ENCODE measurements around the gene TBL2. TPM values are rescaled to one million over a fixed set of nuclear protein-coding genes. Genes with fewer than 3 reads are reported as not detected.
"Not testable (repeated sequence)": the region's sequence is repeated elsewhere in the genome, so short reads cannot be mapped to it uniquely, and the experiment has no call there.

TBL2 gene
- total and polyA plus RNA-seq, 10 donors = 8.1 to 31.2 (median 24.9) TPM

GRCh38 chr7:73530800-73531199, 47.6 kb downstream of the TBL2 start:
- DNase-seq = no peak
- TF ChIP-seq, protein P1, sequence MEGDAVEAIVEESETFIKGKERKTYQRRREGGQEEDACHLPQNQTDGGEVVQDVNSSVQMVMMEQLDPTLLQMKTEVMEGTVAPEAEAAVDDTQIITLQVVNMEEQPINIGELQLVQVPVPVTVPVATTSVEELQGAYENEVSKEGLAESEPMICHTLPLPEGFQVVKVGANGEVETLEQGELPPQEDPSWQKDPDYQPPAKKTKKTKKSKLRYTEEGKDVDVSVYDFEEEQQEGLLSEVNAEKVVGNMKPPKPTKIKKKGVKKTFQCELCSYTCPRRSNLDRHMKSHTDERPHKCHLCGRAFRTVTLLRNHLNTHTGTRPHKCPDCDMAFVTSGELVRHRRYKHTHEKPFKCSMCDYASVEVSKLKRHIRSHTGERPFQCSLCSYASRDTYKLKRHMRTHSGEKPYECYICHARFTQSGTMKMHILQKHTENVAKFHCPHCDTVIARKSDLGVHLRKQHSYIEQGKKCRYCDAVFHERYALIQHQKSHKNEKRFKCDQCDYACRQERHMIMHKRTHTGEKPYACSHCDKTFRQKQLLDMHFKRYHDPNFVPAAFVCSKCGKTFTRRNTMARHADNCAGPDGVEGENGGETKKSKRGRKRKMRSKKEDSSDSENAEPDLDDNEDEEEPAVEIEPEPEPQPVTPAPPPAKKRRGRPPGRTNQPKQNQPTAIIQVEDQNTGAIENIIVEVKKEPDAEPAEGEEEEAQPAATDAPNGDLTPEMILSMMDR (IDR thresholded peaks at IDR 0.05 in 8 of 11, conservative IDR thresholded peaks at IDR 0.05 in 3 of 11) = no peak
- no peak for TF ChIP-seq POLR2AphosphoS5 (IDR thresholded peaks at IDR 0.05)
- TF ChIP-seq POLR2A (IDR thresholded peaks at IDR 0.05) = no peak
- Histone ChIP-seq H3K9me3 (no peaks in the 10 kb centered on the region), H3K27me3 (replicated peaks in 1 of 7) (no peaks in the 10 kb centered on the region), H3K4me1 (peaks cover 10 to 22% (median 19%) of the 10 kb centered on the region in 6 donors), H3K4me3 (no peak overlapping the region), H3K36me3 (peaks cover 0 to 40% (median 7%) of the 10 kb centered on the region in 6 donors), H3K27ac (no peak overlapping the region)
- WGBS, 5 donors = 94 to 100% (median 99%) methylated on average over 3 of the region's 3 CpGs
- intact Hi-C loops (cut with DNase I; ENCODE audit: low total_unique reads) = no loop called here

DNA sequence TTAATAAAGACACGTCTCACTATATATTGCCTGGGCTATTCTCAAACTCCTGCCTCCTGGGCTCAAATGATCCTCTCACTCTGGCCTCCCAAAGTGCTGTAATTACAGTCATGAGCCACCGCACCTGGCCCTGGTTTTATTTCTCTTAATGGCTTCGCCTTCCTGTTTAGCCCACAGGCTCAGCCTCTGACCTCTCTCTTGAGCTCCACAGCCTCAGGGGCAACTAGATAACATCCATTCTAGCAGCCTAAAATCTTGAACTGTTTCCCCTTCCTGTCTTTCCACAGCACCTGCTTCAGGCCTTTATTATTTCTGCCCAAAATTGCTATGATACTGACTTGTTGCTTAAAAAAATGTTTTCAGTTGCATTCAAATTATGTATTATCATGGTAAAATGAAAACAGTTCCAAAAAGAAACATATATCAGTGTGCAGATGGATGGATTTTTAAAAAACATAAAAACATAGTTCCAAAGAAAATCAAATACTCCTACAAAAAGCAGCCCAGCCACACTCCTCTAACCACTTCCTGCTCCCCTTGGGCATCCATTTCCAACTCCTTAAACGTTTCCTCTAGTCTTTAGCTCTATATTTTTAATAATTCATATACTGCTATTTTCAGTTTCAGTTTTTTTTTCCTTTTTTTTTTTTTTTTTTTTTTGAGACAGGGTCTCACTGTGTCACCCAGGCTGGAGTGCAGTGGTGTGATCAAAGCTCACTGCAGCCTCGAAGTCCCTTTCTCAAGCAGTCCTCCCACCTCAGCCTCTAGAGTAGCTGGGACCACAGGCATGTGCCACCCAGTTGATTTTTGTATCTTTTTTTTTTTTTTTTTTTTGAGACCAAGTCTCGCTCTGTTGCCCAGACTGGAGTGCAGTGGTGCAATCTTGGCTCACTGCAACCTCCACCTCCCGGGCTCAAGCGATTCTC, 51.2 kb downstream of the TBL2 start:
- H3K4me3 ChIP-seq = no peak overlapping the region
- intact Hi-C loops (cut with DNase I; ENCODE audit: low total_unique reads) = no loop called here
- DNase-seq = peak; percentile 28
- no peak for TF ChIP-seq POLR2A (IDR thresholded peaks at IDR 0.05)
- TF ChIP-seq POLR2AphosphoS5 (IDR thresholded peaks at IDR 0.05) = no peak
- TF ChIP-seq, protein P1 (IDR thresholded peaks at IDR 0.05 in 8 of 11, conservative IDR thresholded peaks at IDR 0.05 in 3 of 11) = no peak
- H3K27ac ChIP-seq = peak overlapping the region; percentile 0 to 81 (median 64)
- H3K9me3 ChIP-seq = no peaks in the 10 kb centered on the region
- whole genome bisulfite sequencing, 5 donors = 50 to 58% (median 53%) methylated on average over 7 to 8 of the region's 8 CpGs
- H3K36me3 ChIP-seq = peaks cover 0 to 6% (median 0%) of the 10 kb centered on the region in 6 donors
- H3K4me1 ChIP-seq = peaks cover 17 to 53% (median 42%) of the 10 kb centered on the region in 6 donors
- no peaks in the 10 kb centered on the region for H3K27me3 ChIP-seq (replicated peaks in 1 of 7)

DNA sequence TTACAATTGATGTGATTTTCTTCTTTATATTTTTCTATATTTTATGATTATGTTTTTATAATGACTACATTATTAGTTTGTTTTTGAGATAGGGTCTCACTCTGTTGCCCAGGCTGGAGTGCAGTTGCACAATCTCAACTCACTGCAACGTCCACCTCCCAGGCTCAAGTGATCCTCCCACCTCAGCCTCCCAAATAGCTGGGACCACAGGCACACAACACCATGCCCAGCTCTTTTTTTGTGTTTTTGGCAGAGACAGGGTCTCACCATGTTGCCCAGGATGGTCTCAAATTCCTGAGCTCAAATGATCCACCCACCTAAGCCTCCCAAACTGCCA, 52.3 kb downstream of the TBL2 start:
- H3K27ac ChIP-seq = peak overlapping the region in 7 of 8 donors; percentile 39 to 81 (median 68)

DNA sequence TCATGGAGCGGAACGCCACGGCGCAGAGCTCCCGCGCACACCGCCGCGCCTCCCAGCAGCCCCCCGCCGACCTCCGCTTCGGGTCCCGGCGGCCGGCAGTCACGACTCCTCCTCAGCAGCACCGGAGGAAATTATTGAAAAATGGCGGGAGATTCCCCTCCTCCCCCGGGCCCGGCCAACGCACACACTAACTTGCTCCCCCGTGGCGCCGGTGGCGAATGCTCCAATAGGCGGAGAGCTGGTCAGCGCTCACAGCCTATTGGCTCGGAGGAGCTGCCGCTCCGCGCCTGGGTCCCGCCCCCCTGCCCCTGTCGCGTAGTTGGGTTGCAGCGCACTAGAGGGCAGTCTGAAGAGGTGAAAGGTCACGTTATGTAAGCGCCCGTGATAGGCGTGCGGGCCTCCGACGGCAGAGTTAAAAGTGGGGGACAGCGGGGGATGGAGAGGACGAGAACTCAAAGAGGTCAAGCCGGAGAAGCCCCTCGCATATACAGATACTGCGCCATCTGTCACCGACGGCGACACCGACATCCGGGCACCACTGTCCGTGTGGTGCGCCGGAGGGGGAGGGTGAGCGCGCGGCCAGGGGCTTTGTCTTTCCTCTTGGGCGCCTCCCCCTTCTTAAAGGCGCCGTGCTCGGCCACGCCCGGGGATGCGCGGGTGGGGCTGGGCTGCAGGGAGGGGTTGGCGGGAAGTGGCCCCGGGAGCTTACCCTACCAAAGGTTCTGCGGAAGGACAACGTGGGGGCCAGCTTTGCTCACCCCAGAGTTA, 56.1 kb downstream of the TBL2 start, which contains the start of gene BAZ1B:
Gene BAZ1B, minus strand, starts transcription at position 189 of the 768 bp plus-strand sequence. CDS start 360 bp downstream, outside the sequence.
- peak; percentile 98 for DNase-seq
- Histone ChIP-seq H3K27ac (peak within 1 kb of the TSS; percentile 79 to 97 (median 93)), H3K4me1 (peaks cover 49 to 89% (median 80%) of the 10 kb centered on the region in 6 donors), H3K9me3 (no peaks in the 10 kb centered on the region), H3K27me3 (replicated peaks in 1 of 7) (no peaks in the 10 kb centered on the region), H3K4me3 (peak within 1 kb of the TSS; percentile 87 to 97 (median 92)), H3K36me3 (peaks cover 0 to 13% (median 0%) of the 10 kb centered on the region in 6 donors)
- TF ChIP-seq, protein P1 (IDR thresholded peaks at IDR 0.05 in 8 of 11, conservative IDR thresholded peaks at IDR 0.05 in 3 of 11) = peak in 8 of 11 experiments; percentile 14 to 67 (median 51)
- TF ChIP-seq POLR2A (IDR thresholded peaks at IDR 0.05) = peak in 2 of 3 donors; percentile 27 to 45
- TF ChIP-seq POLR2AphosphoS5 (IDR thresholded peaks at IDR 0.05) = peak; percentile 82 to 92 (median 91)
- WGBS, 5 donors = 0 to 1% (median 1%) methylated on average over 49 to 71 of the region's 71 CpGs
- intact Hi-C loops (cut with DNase I; ENCODE audit: low total_unique reads) = no loop called here

More for the DNA sequence above, 52.3 kb downstream of the TBL2 start:
- H3K4me3 ChIP-seq; H3K9me3 ChIP-seq; intact Hi-C loops (cut with DNase I; ENCODE audit: low total_unique reads); H3K27me3 ChIP-seq (replicated peaks in 1 of 7); H3K36me3 ChIP-seq: not testable (repeated sequence)
- H3K4me1 ChIP-seq = peaks cover 17 to 58% (median 47%) of the 10 kb centered on the region in 6 donors
- peak; percentile 8 for DNase-seq
- 29 to 61% (median 48%) methylated on average over 1 of the region's 1 CpG for WGBS, 5 donors

All from spleen (tissue), 11 donors.